ENCODE results near the gene IZUMO1.
"Not testable (repeated sequence)": the region's sequence is repeated elsewhere in the genome, so short reads cannot be mapped to it uniquely, and the experiment has no call there.

IZUMO1 gene

GRCh38 chr19:48711106-48711662 is 35.5 kb downstream of the IZUMO1 start:
- no peak for DNase-seq

GRCh38 chr19:48708471-48708870 is 38.2 kb downstream of the IZUMO1 start:
- DNase-seq: no peak

DNA sequence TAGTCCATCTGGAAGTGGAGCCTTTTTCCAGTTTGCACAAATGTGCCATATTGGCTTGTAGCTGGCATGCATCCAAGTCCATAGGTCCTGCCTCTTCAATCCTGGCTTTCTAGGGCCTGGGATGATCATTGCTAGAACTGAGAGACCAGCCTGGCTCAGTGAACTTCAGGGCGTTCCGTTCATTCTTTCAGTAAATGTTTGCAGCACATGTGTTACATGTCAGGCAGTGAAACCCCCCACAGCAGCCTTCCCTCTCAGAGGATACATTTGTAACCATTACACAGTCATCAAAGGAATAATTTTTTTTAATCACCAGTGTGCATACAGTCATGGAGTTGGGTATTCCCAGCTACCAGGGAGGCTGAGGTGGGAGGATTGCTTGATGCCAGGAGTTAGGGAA is 41.3 kb downstream of the IZUMO1 start:
- peak; percentile 66 for DNase-seq

- DNase-seq: no peak
Measured at GRCh38 chr19:48703316-48703715, 43.4 kb downstream of the IZUMO1 start.

DNA sequence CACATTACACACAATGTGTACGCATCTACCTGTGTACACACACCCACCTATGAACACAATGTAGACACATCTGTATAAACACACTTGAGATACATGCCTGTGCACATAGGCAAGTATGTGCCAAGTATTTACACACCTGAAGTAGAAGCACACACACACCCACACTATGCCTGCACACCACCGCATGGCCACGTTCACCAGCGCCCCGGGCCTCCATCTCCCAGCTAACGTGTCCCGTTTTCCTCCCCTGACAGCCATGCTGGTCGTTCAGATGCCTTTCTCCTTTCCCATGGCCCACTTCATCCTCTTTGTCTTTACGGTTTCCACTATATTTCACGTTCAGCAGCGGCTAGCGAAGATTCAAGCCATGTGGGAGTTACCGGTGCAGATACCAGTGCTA is 44.0 kb downstream of the IZUMO1 start:
- no peak for DNase-seq

- no peak for DNase-seq
Measured at GRCh38 chr19:48698046-48698445, 48.7 kb downstream of the IZUMO1 start.

- peak; percentile 22 for DNase-seq
Measured at GRCh38 chr19:48696353-48697010, 50.2 kb downstream of the IZUMO1 start.

GRCh38 chr19:48695743-48696352 is 50.9 kb downstream of the IZUMO1 start, which contains the start of gene FUT2:
Gene FUT2, plus strand, starts transcription at chr19:48695971. Its CDS starts 6,986 bp downstream, at chr19:48702957.
- DNase-seq: no peak

DNA sequence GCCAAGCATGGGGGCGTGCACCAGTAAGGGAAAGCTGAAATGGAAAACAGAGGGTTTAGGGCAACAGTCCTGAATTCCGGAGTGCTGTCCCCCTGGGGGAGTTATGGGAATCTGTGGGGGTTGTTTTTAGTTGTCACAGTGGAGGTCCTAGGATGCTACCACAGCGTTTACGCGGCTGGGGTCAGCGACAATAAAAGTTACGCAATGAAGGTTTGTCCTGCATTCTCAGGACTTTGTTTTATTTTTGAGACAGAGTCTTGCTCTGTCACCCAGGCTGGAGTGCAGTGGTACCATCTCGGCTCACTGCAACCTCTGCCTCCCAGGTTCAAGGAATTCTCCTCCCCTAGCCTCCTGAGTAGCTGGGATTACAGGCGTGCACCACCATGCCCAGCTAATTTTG is 53.1 kb downstream of the IZUMO1 start:
- not testable (repeated sequence) for DNase-seq

Measured in NCI-H82 (cell line).